ENCODE results near the gene PRPF40A.

PRPF40A gene

DNA sequence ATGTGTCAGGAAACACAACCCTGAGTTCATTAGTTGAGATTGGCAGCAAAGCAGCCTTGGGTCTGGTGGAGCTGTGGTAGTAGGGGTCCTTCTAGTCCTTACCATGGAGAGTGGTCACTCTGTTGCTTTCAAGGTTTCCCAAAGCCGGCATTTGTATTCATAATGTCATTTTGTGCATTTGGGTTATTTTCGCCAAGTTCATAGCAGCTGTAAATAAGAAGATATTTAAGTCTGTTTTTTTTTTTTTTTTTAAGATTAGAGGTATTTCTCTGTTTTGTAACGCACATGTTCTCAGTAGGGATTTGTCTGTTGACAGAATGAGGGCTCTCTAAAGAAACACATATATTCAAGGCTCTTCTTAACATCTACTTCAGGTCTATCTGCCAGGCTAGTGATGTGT is 114.1 kb downstream of the PRPF40A start:
- H3K4me3 ChIP-seq (ENCODE audit: low read length) = no peak overlapping the region
- 95% methylated on average over 2 of the region's 3 CpGs for WGBS
- no peaks in the 10 kb centered on the region for H3K27me3 ChIP-seq (ENCODE audit: insufficient read depth, low read length)
- H3K36me3 ChIP-seq (ENCODE audit: insufficient read depth, low read length) = peaks cover 16% of the 10 kb centered on the region
- H3K9me3 ChIP-seq (ENCODE audit: insufficient read depth, low read depth, low read length) = no peaks in the 10 kb centered on the region
- peaks cover 11% of the 10 kb centered on the region for H3K4me1 ChIP-seq (ENCODE audit: insufficient read depth, low read length)
- H3K9ac ChIP-seq (ENCODE audit: low read depth, low read length) = no peak overlapping the region
- H3K27ac ChIP-seq (ENCODE audit: low read depth, low read length) = no peak overlapping the region

DNA sequence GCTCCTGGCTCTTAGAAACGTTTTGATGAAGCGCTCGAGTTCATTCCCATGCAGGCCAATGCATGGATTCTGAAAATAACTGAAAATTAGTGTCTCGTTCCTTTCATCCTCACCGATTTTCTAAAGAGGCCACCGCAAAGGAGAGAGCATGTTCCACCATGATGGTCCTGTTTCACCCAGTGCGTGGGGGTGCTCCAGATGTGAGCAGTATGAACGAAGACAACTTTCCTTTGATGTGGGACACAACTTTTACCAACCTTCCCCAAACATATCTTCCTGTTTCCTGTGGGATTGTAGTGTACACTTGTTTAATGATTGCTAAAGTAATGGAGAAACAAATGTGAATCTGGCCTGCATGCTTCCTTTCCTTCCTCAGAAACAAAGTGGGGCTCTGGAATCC is 114.5 kb downstream of the PRPF40A start:
- no peaks in the 10 kb centered on the region for H3K9me3 ChIP-seq (ENCODE audit: insufficient read depth, low read depth, low read length)
- no peak overlapping the region for H3K9ac ChIP-seq (ENCODE audit: low read depth, low read length)
- H3K27ac ChIP-seq (ENCODE audit: low read depth, low read length) = no peak overlapping the region
- H3K27me3 ChIP-seq (ENCODE audit: insufficient read depth, low read length) = no peaks in the 10 kb centered on the region
- peaks cover 11% of the 10 kb centered on the region for H3K4me1 ChIP-seq (ENCODE audit: insufficient read depth, low read length)
- H3K36me3 ChIP-seq (ENCODE audit: insufficient read depth, low read length) = peaks cover 12% of the 10 kb centered on the region
- 94% methylated on average over 8 of the region's 8 CpGs for WGBS
- H3K4me3 ChIP-seq (ENCODE audit: low read length) = no peak overlapping the region
